Mesothelial cell of epicardium (in vitro differentiated cells): Measurements from ENCODE around the gene LIN37. TPM values are rescaled to one million over a fixed set of nuclear protein-coding genes. Genes with fewer than 3 reads are reported as not detected.
A peak's percentile ranks its signal among the peaks of the same experiment; 100 is the strongest.

Experiments used
- DNase-seq, 2 experiments: peaks; one replicate each; pipeline ENCODE4 v3.0.0; 2021; ENCODE audit warnings: low spot score in 2 of 2; ENCODE audit not compliant: unreplicated experiment in 2 of 2
- H3K27ac Mint-ChIP-seq: 2 replicates; pipeline ENCODE4 v1.8.0; 2021; ENCODE audit warnings: mixed read lengths
- H3K27me3 Mint-ChIP-seq: 2 replicates; pipeline ENCODE4 v1.8.0; 2021; ENCODE audit warnings: low read depth, mixed read lengths
- H3K36me3 Mint-ChIP-seq: 2 replicates; pipeline ENCODE4 v1.8.0; 2021; ENCODE audit warnings: mixed read lengths
- H3K4me1 Mint-ChIP-seq: 2 replicates; pipeline ENCODE4 v1.8.0; 2021; ENCODE audit warnings: mixed read lengths
- H3K4me3 Mint-ChIP-seq: 2 replicates; pipeline ENCODE4 v1.8.0; 2021; ENCODE audit warnings: mild to moderate bottlenecking, moderate library complexity, mixed read lengths
- H3K9me3 Mint-ChIP-seq: 2 replicates; pipeline ENCODE4 v1.8.0; 2021; ENCODE audit warnings: mixed read lengths
- CTCF ChIP-seq: fragments of 200-600 bp; sonication (generic); IDR thresholded peaks from one replicate; pipeline ENCODE4 v1.5.0; 2021; ENCODE audit warnings: antibody characterized with exemption; ENCODE audit not compliant: unreplicated experiment
- total RNA-seq: library from RNA; stranded (reverse); gene quantifications from 3 replicates; pipeline ENCODE4 v1.2.1, GENCODE V29; 2021

LIN37 gene
- total RNA-seq, 1 donor from 2014 or later, result 12.0 TPM

GRCh38 chr19:35751839-35752745 is 3.7 kb downstream of the LIN37 start:
- Mint-ChIP-seq H3K4me1 (peaks cover 36% of the 10 kb centered on the region), H3K9me3 (no peaks in the 10 kb centered on the region), H3K4me3 (no peak overlapping the region), H3K27me3 (peaks cover 9% of the 10 kb centered on the region), H3K36me3 (peaks cover 4% of the 10 kb centered on the region), H3K27ac (no peak overlapping the region)
- DNase-seq, result no peak
- TF ChIP-seq CTCF, result no peak

GRCh38 chr19:35752746-35753350 is 4.5 kb downstream of the LIN37 start:
- Mint-ChIP-seq H3K4me3 (no peak overlapping the region), H3K36me3 (peaks cover 4% of the 10 kb centered on the region), H3K9me3 (no peaks in the 10 kb centered on the region), H3K4me1 (peaks cover 37% of the 10 kb centered on the region), H3K27me3 (peaks cover 9% of the 10 kb centered on the region), H3K27ac (no peak overlapping the region)
- no peak for DNase-seq
- TF ChIP-seq CTCF, result no peak

GRCh38 chr19:35753634-35754369 is 5.4 kb downstream of the LIN37 start:
- no peak for DNase-seq
- no peak overlapping the region for H3K4me3 Mint-ChIP-seq
- no peak overlapping the region for H3K27ac Mint-ChIP-seq
- peaks cover 29% of the 10 kb centered on the region for H3K4me1 Mint-ChIP-seq
- no peaks in the 10 kb centered on the region for H3K9me3 Mint-ChIP-seq
- no peak for TF ChIP-seq CTCF
- H3K27me3 Mint-ChIP-seq, result peaks cover 9% of the 10 kb centered on the region
- peaks cover 4% of the 10 kb centered on the region for H3K36me3 Mint-ChIP-seq

- peaks cover 4% of the 10 kb centered on the region for H3K36me3 Mint-ChIP-seq
- H3K4me3 Mint-ChIP-seq, result no peak overlapping the region
- peak overlapping the region; percentile 39 for H3K27ac Mint-ChIP-seq
- DNase-seq, result no peak
- H3K4me1 Mint-ChIP-seq, result peaks cover 29% of the 10 kb centered on the region
- H3K27me3 Mint-ChIP-seq, result peaks cover 9% of the 10 kb centered on the region
- TF ChIP-seq CTCF, result no peak
- no peaks in the 10 kb centered on the region for H3K9me3 Mint-ChIP-seq
Observed at GRCh38 chr19:35754370-35755130, 6.2 kb downstream of the LIN37 start.

- Mint-ChIP-seq H3K9me3 (no peaks in the 10 kb centered on the region), H3K27me3 (peaks cover 9% of the 10 kb centered on the region), H3K4me3 (peak overlapping the region; percentile 53), H3K27ac (peak overlapping the region; percentile 37), H3K4me1 (peaks cover 24% of the 10 kb centered on the region), H3K36me3 (peaks cover 4% of the 10 kb centered on the region)
- TF ChIP-seq CTCF, result no peak
- DNase-seq, result no peak
Observed at GRCh38 chr19:35755131-35755549, 6.8 kb downstream of the LIN37 start.
